Activated gamma-delta T cell (primary cell): ENCODE data around the gene HOXB3.

ENCODE experiments used
- DNase-seq: peaks from one replicate; lab custom pipeline; 2025; lab: John Stamatoyannopoulos, UW

The HOXB3 gene

GRCh38 chr17:48625495-48626244 is 35.6 kb upstream of the HOXB3 start:
- DNase-seq, result peak; percentile 41

GRCh38 chr17:48624544-48625494 is 34.8 kb upstream of the HOXB3 start:
- DNase-seq, result peak; percentile 35

- no peak for DNase-seq
Observed at GRCh38 chr17:48624118-48624517, 34.1 kb upstream of the HOXB3 start.

- DNase-seq, result no peak
Observed at GRCh38 chr17:48623583-48623982, 33.5 kb upstream of the HOXB3 start.

GRCh38 chr17:48622857-48623256 is 32.8 kb upstream of the HOXB3 start:
- no peak for DNase-seq

- no peak for DNase-seq
Observed at GRCh38 chr17:48621410-48622392, 31.7 kb upstream of the HOXB3 start.

GRCh38 chr17:48620461-48621139 is 30.6 kb upstream of the HOXB3 start:
- no peak for DNase-seq

GRCh38 chr17:48619826-48620449 is 29.9 kb upstream of the HOXB3 start:
- no peak for DNase-seq

- peak; percentile 48 for DNase-seq
Observed at GRCh38 chr17:48618256-48618896, 28.3 kb upstream of the HOXB3 start.

- no peak for DNase-seq
Observed at GRCh38 chr17:48617471-48618255, 27.6 kb upstream of the HOXB3 start.

- no peak for DNase-seq
Observed at GRCh38 chr17:48616717-48617470, 26.9 kb upstream of the HOXB3 start.

- no peak for DNase-seq
Observed at GRCh38 chr17:48615963-48616716, 26.1 kb upstream of the HOXB3 start.

GRCh38 chr17:48615047-48615962 is 25.3 kb upstream of the HOXB3 start, which contains the start of gene HOXB8:
TSS of gene HOXB8 (minus strand) at chr17:48615292. CDS start at chr17:48614704, 588 bp downstream.
- no peak for DNase-seq

- no peak for DNase-seq
Observed at GRCh38 chr17:48613862-48614694, 24.0 kb upstream of the HOXB3 start.

- no peak for DNase-seq
Observed at GRCh38 chr17:48612854-48613691, 23.0 kb upstream of the HOXB3 start.
